ENCODE data around the gene ABCC4.
A peak's percentile ranks its signal among the peaks of the same experiment; 100 is the strongest.
"Not testable (repeated sequence)": the region's sequence is repeated elsewhere in the genome, so short reads cannot be mapped to it uniquely, and the experiment has no call there.

Gene ABCC4

GRCh38 chr13:95195146-95195545, 106.1 kb downstream of the ABCC4 start:
- no peak for DNase-seq

GRCh38 chr13:95193509-95194230, 107.6 kb downstream of the ABCC4 start:
- no peak for DNase-seq

GRCh38 chr13:95192998-95193397, 108.3 kb downstream of the ABCC4 start:
- no peak for DNase-seq

GRCh38 chr13:95192564-95192945, 108.7 kb downstream of the ABCC4 start:
- not testable (repeated sequence) for DNase-seq

GRCh38 chr13:95191821-95192563, 109.3 kb downstream of the ABCC4 start:
- peak; percentile 78 for DNase-seq

GRCh38 chr13:95188128-95188527, 113.1 kb downstream of the ABCC4 start:
- no peak for DNase-seq

- DNase-seq = no peak
These were observed 115.4 kb downstream of the ABCC4 start for GRCh38 chr13:95185851-95186250.

GRCh38 chr13:95185311-95185710, 115.9 kb downstream of the ABCC4 start:
- no peak for DNase-seq

- DNase-seq = no peak
These were observed 116.9 kb downstream of the ABCC4 start for GRCh38 chr13:95184317-95184716.

GRCh38 chr13:95182570-95183265, 118.5 kb downstream of the ABCC4 start:
- no peak for DNase-seq

GRCh38 chr13:95181586-95181985, 119.7 kb downstream of the ABCC4 start:
- no peak for DNase-seq

- no peak for DNase-seq
These were observed 120.6 kb downstream of the ABCC4 start for GRCh38 chr13:95180513-95181245.

- no peak for DNase-seq
These were observed 124.5 kb downstream of the ABCC4 start for GRCh38 chr13:95176611-95177259.

- DNase-seq = no peak
These were observed 126.7 kb downstream of the ABCC4 start for GRCh38 chr13:95174517-95174916.

GRCh38 chr13:95168191-95168590, 133.1 kb downstream of the ABCC4 start:
- no peak for DNase-seq

GRCh38 chr13:95167003-95167402, 134.2 kb downstream of the ABCC4 start:
- not testable (repeated sequence) for DNase-seq

GRCh38 chr13:95164830-95165229, 136.4 kb downstream of the ABCC4 start:
- DNase-seq = no peak

GRCh38 chr13:95160112-95160906, 140.9 kb downstream of the ABCC4 start:
- no peak for DNase-seq

GRCh38 chr13:95159458-95159857, 141.8 kb downstream of the ABCC4 start:
- no peak for DNase-seq

- peak; percentile 62 for DNase-seq
These were observed 145.0 kb downstream of the ABCC4 start for GRCh38 chr13:95156208-95156607.

- DNase-seq = peak; percentile 9
These were observed 145.7 kb downstream of the ABCC4 start for GRCh38 chr13:95155504-95155903.

- no peak for DNase-seq
These were observed 146.2 kb downstream of the ABCC4 start for GRCh38 chr13:95155093-95155492.
